Right lobe of liver (tissue), 6 donors: Measurements from ENCODE around the gene GLB1L2. TPM values are rescaled to one million over a fixed set of nuclear protein-coding genes. Genes with fewer than 3 reads are reported as not detected.

Source experiments
- ATAC-seq, 4 donors: fragments of 200-7000 bp; cut with Tn5 transposase; one replicate each; pipeline ENCODE4 v1.9.1; 2020; ENCODE audit warnings: mild to moderate bottlenecking in 4 of 4, moderate library complexity in 4 of 4
- DNase-seq, 3 donors: peaks; one replicate each; pipeline ENCODE4 v3.0.0-alpha.2; 2020
- H3K27ac ChIP-seq, 3 donors: fragments of 200-600 bp; one replicate each; pipeline ENCODE4 v1.8.0; 2022
- H3K27me3 ChIP-seq, 2 donors: fragments of 200-600 bp; one replicate each; pipeline ENCODE4 v1.8.0; 2022
- H3K36me3 ChIP-seq, 4 donors: fragments of 200-600 bp; sonication (generic) in 1 of 4; one replicate each; pipeline versions ENCODE4 v1.5.1 to v1.8.0; 2017 to 2022; ENCODE audit warnings: control low read depth in 1 of 4
- H3K4me1 ChIP-seq, 4 donors: fragments of 200-600 bp; sonication (generic) in 1 of 4; one replicate each; pipeline versions ENCODE4 v1.5.1 to v1.8.0; 2017 to 2022; ENCODE audit warnings: control low read depth in 1 of 4
- H3K4me3 ChIP-seq, 3 donors: fragments of 200-600 bp; one replicate each; pipeline ENCODE4 v1.8.0; 2022
- H3K9me3 ChIP-seq, 4 donors: fragments of 200-600 bp; sonication (generic) in 1 of 4; one replicate each; pipeline versions ENCODE4 v1.5.1 to v1.8.0; 2017 to 2022; ENCODE audit warnings: control low read depth in 1 of 4
- CTCF ChIP-seq, 4 donors: fragments of 200-600 bp in 3 of 4; fragments of 450-650 bp in 1 of 4; IDR thresholded peaks; one replicate each; pipeline versions ENCODE4 v1.5.1 to v1.8.0; 2016 to 2022; ENCODE audit warnings: antibody characterized with exemption in 4 of 4, mild to moderate bottlenecking in 2 of 4
- POLR2A ChIP-seq: fragments of 450-650 bp; IDR thresholded peaks from one replicate; pipeline ENCODE4 v1.6.1; 2017; ENCODE audit warnings: antibody characterized with exemption, mild to moderate bottlenecking
- WGBS: methylation state at CpG from one replicate; pipeline ENCODE4 v1.1.6; 2018; ENCODE audit warnings: low coverage, low lambda C conversion rate; ENCODE audit not compliant: insufficient coverage; ENCODE audit errors: missing lambda C conversion rate; 5-methylcytosine and 5-hydroxymethylcytosine counted together
- intact Hi-C, 2 donors: fragments of 100-400 bp; cut with DNase I; formaldehyde crosslinking; loops; one replicate each; pipeline versions ENCODE4 v1.11.2 to v1.14.1; 2022
- total RNA-seq, 6 experiments: library from RNA; depleted of rRNA in 2 of 6; stranded (reverse); fragments of >200 nt in 2 of 6; fragmentation: NEBNext Ultra II Directional in 3 of 6; extraction: Animal tissue kit (Norgen Biotek cat#: 25700) in 3 of 6; gene quantifications; one replicate each; pipeline versions ENCODE4 v1.1.0 to v1.2.4, GENCODE V29; 2016 to 2023
- donor health status: DM: no; HTN: yes; CAD: no.
- donor health status: DM: no; HTN: no; CAD: no.
- donor health status: DM: no; HTN: no; CAD: no.
- donor health status: DM: no; HTN: yes; CAD: no.
- donor health status: DM: no; HTN: yes; CAD: no.

GLB1L2 gene
- total RNA-seq, 6 experiments from 2014 or later: 0.12 to 0.68 (median 0.55) TPM

GRCh38 chr11:134339756-134340155 lies 8.0 kb downstream of the GLB1L2 start:
- ATAC-seq (no peak), DNase-seq (no peak)
- no peaks in the 10 kb centered on the region for H3K4me1 ChIP-seq
- no peaks in the 10 kb centered on the region for H3K27me3 ChIP-seq
- H3K36me3 ChIP-seq: no peaks in the 10 kb centered on the region
- no peak overlapping the region for H3K27ac ChIP-seq
- WGBS: 100% methylated on average over 1 of the region's 4 CpGs
- no peaks in the 10 kb centered on the region for H3K9me3 ChIP-seq
- TF ChIP-seq CTCF (IDR thresholded peaks at IDR 0.05): no peak
- no peak for TF ChIP-seq POLR2A
- intact Hi-C loops: no loop called here
- H3K4me3 ChIP-seq: no peak overlapping the region

- Histone ChIP-seq H3K9me3 (no peaks in the 10 kb centered on the region), H3K4me3 (no peak overlapping the region), H3K4me1 (no peaks in the 10 kb centered on the region), H3K27me3 (no peaks in the 10 kb centered on the region), H3K27ac (no peak overlapping the region), H3K36me3 (no peaks in the 10 kb centered on the region)
- intact Hi-C loops: no loop called here
- TF ChIP-seq CTCF (IDR thresholded peaks at IDR 0.05) (no peak), POLR2A (no peak)
- ATAC-seq (no peak), DNase-seq (no peak)
- 82% methylated on average over 4 of the region's 11 CpGs for WGBS
Observed at GRCh38 chr11:134340354-134340964, 8.7 kb downstream of the GLB1L2 start.

- no peaks in the 10 kb centered on the region for H3K4me1 ChIP-seq
- no peak for TF ChIP-seq CTCF (IDR thresholded peaks at IDR 0.05)
- no peaks in the 10 kb centered on the region for H3K9me3 ChIP-seq
- no peak overlapping the region for H3K4me3 ChIP-seq
- no peaks in the 10 kb centered on the region for H3K36me3 ChIP-seq
- DNase-seq (no peak), ATAC-seq (no peak)
- no peaks in the 10 kb centered on the region for H3K27me3 ChIP-seq
- no peak overlapping the region for H3K27ac ChIP-seq
- 83% methylated on average over 4 of the region's 68 CpGs for WGBS
- intact Hi-C loops: no loop called here
Observed at GRCh38 chr11:134341805-134342571, 10.2 kb downstream of the GLB1L2 start.

GRCh38 chr11:134342572-134343340 lies 11.0 kb downstream of the GLB1L2 start:
- no peak for DNase-seq
- no peak for TF ChIP-seq CTCF (IDR thresholded peaks at IDR 0.05)
- TF ChIP-seq POLR2A: no peak
- ATAC-seq: no peak
- intact Hi-C loops: no loop called here
- H3K27ac ChIP-seq: no peak overlapping the region
- H3K4me3 ChIP-seq: no peak overlapping the region
- no peaks in the 10 kb centered on the region for H3K36me3 ChIP-seq
- H3K27me3 ChIP-seq: no peaks in the 10 kb centered on the region
- 93% methylated on average over 17 of the region's 30 CpGs for WGBS
- no peaks in the 10 kb centered on the region for H3K4me1 ChIP-seq
- H3K9me3 ChIP-seq: no peaks in the 10 kb centered on the region
